ENCODE results near the gene FTO. TPM values are rescaled to one million over a fixed set of nuclear protein-coding genes. Genes with fewer than 3 reads are reported as not detected.

FTO gene
- total RNA-seq, 1 donor from 2014 or later: 62.6 TPM

- DNase-seq: no peak
Observed at GRCh38 chr16:53904533-53904932, 200.6 kb downstream of the FTO start.

GRCh38 chr16:53905028-53905427, 201.1 kb downstream of the FTO start:
- DNase-seq: no peak

- no peak for DNase-seq
Observed at GRCh38 chr16:53908731-53909130, 204.8 kb downstream of the FTO start.

GRCh38 chr16:53910990-53911389, 207.0 kb downstream of the FTO start:
- DNase-seq: no peak

- peak; percentile 20 for DNase-seq
Observed at GRCh38 chr16:53911513-53911912, 207.6 kb downstream of the FTO start.

GRCh38 chr16:53912155-53912554, 208.2 kb downstream of the FTO start:
- no peak for DNase-seq

- peak; percentile 49 for DNase-seq
Observed at GRCh38 chr16:53913099-53913870, 209.3 kb downstream of the FTO start.

GRCh38 chr16:53913920-53914319, 210.0 kb downstream of the FTO start:
- DNase-seq: no peak

- no peak for DNase-seq
Observed at GRCh38 chr16:53914736-53915135, 210.8 kb downstream of the FTO start.

GRCh38 chr16:53915452-53916160, 211.7 kb downstream of the FTO start:
- DNase-seq: no peak

- no peak for DNase-seq
Observed at GRCh38 chr16:53920988-53921387, 217.0 kb downstream of the FTO start.

- DNase-seq: peak; percentile 4
Observed at GRCh38 chr16:53922067-53922806, 218.3 kb downstream of the FTO start.

GRCh38 chr16:53922807-53923571, 219.0 kb downstream of the FTO start:
- DNase-seq: no peak

- no peak for DNase-seq
Observed at GRCh38 chr16:53924331-53925106, 220.6 kb downstream of the FTO start.

- no peak for DNase-seq
Observed at GRCh38 chr16:53925107-53925410, 221.1 kb downstream of the FTO start.

GRCh38 chr16:53925526-53925925, 221.6 kb downstream of the FTO start:
- DNase-seq: no peak

GRCh38 chr16:53926209-53926608, 222.3 kb downstream of the FTO start:
- DNase-seq: no peak

GRCh38 chr16:53932975-53933374, 229.0 kb downstream of the FTO start:
- no peak for DNase-seq

GRCh38 chr16:53933407-53933806, 229.5 kb downstream of the FTO start:
- no peak for DNase-seq

GRCh38 chr16:53936052-53936451, 232.1 kb downstream of the FTO start:
- DNase-seq: no peak

GRCh38 chr16:53936529-53936928, 232.6 kb downstream of the FTO start:
- no peak for DNase-seq
